Hematopoietic multipotent progenitor cell treated with erythropoietin and hydrocortisone succinate and interleukin-3 and kit ligand, for 15 days (in vitro differentiated cells): ENCODE data around the gene MATR3.
"Not testable (repeated sequence)": the region's sequence is repeated elsewhere in the genome, so short reads cannot be mapped to it uniquely, and the experiment has no call there.

Experiments
- DNase-seq: peaks from one replicate; pipeline ENCODE4 v3.0.0-alpha.2; 2015; ENCODE audit warnings: low spot score

The MATR3 gene

GRCh38 chr5:139354186-139354585 lies 60.6 kb downstream of the MATR3 start:
- no peak for DNase-seq

- not testable (repeated sequence) for DNase-seq
Observed at GRCh38 chr5:139355900-139356299, 62.4 kb downstream of the MATR3 start.

- no peak for DNase-seq
Observed at GRCh38 chr5:139358064-139358463, 64.5 kb downstream of the MATR3 start.

- no peak for DNase-seq
Observed at GRCh38 chr5:139360384-139360783, 66.8 kb downstream of the MATR3 start.

DNA sequence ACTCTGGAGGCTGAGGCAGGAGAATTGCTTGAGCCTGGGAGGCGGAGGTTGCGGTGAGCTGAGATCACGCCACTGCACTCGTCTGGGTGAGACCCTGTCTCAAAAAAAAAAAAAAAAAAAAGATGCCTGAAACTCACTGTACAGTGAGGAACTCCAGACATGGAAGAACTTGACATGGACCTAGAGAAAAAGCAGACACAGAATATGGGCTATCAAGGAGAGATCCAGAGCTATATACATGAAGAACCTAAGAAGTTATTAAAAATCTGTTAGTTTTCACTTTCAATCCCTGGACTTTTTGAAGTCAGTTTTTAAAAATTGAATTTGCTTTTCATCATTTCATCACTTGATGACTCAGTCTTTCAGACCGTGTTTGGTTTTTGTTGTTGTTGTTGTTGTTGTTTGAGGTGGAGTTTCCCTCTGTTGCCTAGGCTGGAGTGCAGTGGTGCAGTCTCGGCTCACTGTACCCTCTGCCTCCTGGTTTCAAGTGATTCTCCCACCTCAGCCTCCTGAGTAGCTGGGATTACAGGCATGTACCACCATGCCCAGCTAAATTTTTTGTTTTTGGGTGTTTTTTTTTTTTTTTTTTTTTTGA lies 68.4 kb downstream of the MATR3 start:
- no peak for DNase-seq

GRCh38 chr5:139363937-139364336 lies 70.4 kb downstream of the MATR3 start:
- no peak for DNase-seq

- no peak for DNase-seq
Observed at GRCh38 chr5:139364466-139364865, 70.9 kb downstream of the MATR3 start.

DNA sequence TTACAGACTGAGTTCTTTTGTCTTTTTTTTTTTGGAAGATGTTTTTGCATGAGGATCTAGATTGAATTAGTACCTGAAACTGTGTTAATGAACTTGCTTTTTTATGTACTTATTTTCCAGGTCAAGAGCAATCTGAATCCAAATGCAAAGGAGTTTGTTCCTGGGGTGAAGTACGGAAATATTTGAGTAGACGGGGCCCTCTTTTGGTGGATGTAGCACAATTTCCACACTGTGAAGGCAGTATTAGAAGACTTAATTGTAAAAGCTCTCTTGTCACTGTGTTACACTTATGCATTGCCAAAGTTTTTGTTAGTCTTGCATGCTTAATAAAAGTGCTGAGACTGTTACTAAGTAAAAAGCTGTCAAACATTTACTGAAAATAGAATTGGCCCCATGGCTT lies 75.1 kb downstream of the MATR3 start:
- DNase-seq: no peak

DNA sequence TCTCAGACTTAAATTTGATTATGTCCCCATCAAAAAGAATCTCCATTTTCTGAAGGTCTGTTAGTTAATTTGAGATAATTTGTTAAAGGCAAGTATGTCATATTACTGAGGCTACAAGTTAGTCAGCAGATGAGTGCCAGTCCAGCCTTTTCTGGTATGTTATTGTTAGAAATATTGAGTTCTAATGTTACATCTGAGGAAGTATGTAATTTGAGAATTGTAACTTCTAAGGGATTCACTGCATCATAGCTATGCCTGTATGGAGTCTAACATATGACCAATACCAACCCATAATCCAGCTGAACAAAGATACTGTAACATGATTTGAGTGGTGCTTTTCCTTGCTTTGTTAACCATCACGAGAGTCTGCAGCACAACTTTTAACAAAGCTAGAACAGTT lies 75.6 kb downstream of the MATR3 start:
- no peak for DNase-seq

DNA sequence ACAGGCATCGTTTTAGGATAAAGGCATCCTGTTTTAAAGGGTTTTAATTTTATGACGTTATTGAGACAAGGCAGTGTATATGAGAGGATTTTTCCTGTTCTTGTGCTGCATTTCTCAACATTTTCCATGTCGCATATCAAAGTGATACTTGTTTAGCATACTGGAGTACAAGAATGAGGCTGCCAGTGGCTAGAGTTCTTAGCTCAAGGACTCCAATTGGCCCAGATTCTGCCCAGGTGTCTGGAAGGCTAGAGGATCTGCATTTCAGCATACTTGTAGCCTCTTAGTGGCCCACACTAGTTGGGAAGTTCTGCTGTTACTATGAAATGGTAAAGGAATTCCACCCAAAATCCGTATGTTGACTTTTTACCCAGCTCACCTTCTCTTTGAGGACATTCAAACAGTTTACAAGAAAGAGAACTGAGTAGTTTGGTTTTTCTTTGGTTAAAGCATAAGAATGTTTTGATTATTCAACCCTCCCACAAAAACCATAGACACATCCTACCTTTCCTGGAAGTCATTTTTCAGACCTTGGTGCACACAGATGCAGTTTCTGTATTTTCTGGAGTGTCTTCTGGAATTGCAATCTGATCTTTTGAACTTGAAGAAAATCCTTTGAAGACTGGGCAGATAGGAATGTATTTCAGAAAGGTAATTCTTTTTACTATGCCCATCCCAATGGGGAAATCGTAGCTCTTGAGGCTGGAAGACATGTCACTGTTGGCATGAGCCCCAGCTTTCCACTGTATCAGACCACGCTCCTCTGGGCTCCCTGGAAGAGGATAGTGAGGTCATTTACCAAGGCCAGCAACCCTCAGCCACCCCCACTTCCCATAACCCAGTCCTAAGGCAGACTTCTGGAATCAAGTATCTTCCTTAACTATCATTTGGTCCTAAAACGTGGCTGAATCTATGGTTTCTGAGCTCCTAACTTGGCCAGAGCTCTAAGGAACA lies 78.2 kb downstream of the MATR3 start:
- DNase-seq: no peak

- DNase-seq: no peak
Observed at GRCh38 chr5:139374909-139375308, 81.4 kb downstream of the MATR3 start.

GRCh38 chr5:139376364-139376763 lies 82.8 kb downstream of the MATR3 start:
- no peak for DNase-seq

DNA sequence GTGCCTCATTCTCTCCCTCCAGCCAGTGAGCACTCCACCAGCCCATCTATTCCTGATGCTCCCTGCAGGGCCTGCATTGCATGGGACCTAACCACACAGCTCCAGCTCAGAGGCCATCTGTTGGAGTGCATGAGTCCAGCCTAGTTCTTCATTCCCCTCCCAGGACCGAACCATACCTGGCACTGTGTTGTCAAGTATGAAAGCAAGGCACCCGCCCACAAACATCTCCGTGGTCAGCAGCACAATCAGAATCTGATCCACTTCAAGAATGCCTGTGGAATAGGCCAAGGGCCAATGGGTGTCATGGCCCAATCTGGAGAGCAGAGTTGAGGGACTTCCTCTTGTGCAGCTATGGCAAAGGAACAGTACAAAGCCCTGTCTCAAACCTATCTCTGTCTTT lies 83.7 kb downstream of the MATR3 start:
- DNase-seq: no peak

GRCh38 chr5:139378101-139378825 lies 84.7 kb downstream of the MATR3 start:
- DNase-seq: no peak

- no peak for DNase-seq
Observed at GRCh38 chr5:139378941-139379361, 85.4 kb downstream of the MATR3 start.

DNA sequence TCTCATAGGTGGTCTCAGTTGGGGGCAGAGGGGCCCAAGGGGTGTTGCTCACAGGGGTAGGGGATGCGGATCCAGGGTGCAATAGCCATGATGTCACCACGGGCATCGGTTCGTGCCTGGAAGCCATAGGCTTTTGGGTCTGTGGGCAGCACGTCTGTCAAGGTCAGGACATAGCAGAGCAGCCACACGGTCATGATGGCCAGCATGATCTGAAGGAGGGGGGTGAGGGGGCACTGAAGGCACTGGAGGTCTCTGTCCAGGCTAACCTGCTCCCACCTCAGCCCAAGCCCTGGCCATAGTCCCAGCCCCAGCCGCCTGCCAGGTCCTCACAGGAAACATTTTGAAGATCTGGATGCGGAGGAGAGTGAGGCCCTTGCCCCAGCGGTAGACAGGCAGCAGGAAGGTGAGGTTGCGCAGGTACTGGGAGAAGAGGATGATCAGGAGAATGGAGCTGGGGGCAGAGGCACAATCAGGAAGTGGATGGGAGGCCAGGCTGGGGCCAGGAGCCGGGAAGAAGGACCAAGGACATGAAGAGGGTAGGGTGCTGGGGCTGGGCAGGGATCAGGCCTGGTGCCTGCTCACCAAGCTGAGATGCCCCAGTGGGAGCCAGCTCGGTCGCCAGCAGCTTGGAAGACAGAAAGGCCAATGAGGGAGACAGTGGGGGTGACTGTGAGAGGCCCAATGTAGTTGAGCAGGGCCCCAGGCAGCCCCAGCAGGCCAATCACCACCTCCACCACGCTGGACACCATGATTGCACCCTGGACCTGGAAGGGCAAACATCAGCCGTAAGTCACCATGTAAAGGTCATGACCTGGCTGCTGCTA lies 86.3 kb downstream of the MATR3 start:
- no peak for DNase-seq
